ENCODE data around the gene YWHAB. TPM values are rescaled to one million over a fixed set of nuclear protein-coding genes. Genes with fewer than 3 reads are reported as not detected.

The YWHAB gene
- total and polyA plus RNA-seq, 2 of the 4 experiments (the other 2 are of a cell fraction) = 78.0 to 102 TPM

GRCh38 chr20:44938637-44939036 is 53.1 kb downstream of the YWHAB start:
- H3K18ac ChIP-seq (ENCODE audit: low read depth, low read length) = no peak overlapping the region
- H2AK9ac ChIP-seq (replicated peaks; ENCODE audit: low read depth, low read length, poor library complexity) = no peak overlapping the region
- no peak overlapping the region for H2AK5ac ChIP-seq (ENCODE audit: low read depth, low read length)
- H2BK120ac ChIP-seq (ENCODE audit: low read depth, low read length) = no peak overlapping the region
- ATAC-seq (ENCODE audit: low read depth) = no peak
- no peak overlapping the region for H4K91ac ChIP-seq (ENCODE audit: insufficient read depth, low read depth, low read length)
- H2AFZ ChIP-seq (replicated peaks; ENCODE audit: low read length, poor library complexity) = no peak overlapping the region
- no peak overlapping the region for H2BK15ac ChIP-seq (ENCODE audit: low read depth, low read length)
- CTCF ChIA-PET = no interaction called here
- BruUV-seq (replicated peaks) = no TSS peak
- H2BK20ac ChIP-seq (ENCODE audit: low read depth, low read length) = no peak overlapping the region
- POLR2A ChIA-PET (ENCODE audit: unreplicated experiment) = no interaction called here
- no peak overlapping the region for H3K4me3 ChIP-seq (ENCODE audit: insufficient read depth, low read depth, low read length)
- H3K36me3 ChIP-seq (ENCODE audit: control insufficient read depth, insufficient read depth, low read length) = peaks cover 53% of the 10 kb centered on the region
- DNase-seq = no peak
- H3K4me1 ChIP-seq (ENCODE audit: control insufficient read depth, insufficient read depth, low read length) = no peaks in the 10 kb centered on the region
- 83% methylated on average over 1 of the region's 9 CpGs; no CpG with 5 or more reads in 1 of the 2 experiments for WGBS, 2 experiments (ENCODE audit: extremely low coverage in 2 of 2, insufficient read length in 1 of 2)
- H3K23ac ChIP-seq (ENCODE audit: low read depth, low read length) = no peak overlapping the region
- H4K8ac ChIP-seq (ENCODE audit: low read depth in 2 of 2, low read length in 2 of 2) = no peak overlapping the region
- in situ Hi-C loops (cut with MboI; ENCODE audit: low sequenced_read_pairs) = no loop called here
- dilution Hi-C loops (cut with HindIII; ENCODE audit: low sequenced_read_pairs, unreplicated experiment) = no loop called here
- peaks cover 6% of the 10 kb centered on the region; the same call in 1 of the 2 replicates for H3K9me1 ChIP-seq (ENCODE audit: insufficient read depth, low read length)
- H3K79me1 ChIP-seq (ENCODE audit: low read depth in 1 of 2, low read length in 2 of 2) = peaks cover 0 to 4% of the 10 kb centered on the region in 2 experiments; a peak in 1 of 4 replicates
- no peak overlapping the region for H4K5ac ChIP-seq (ENCODE audit: low read depth, low read length)
- H3K9ac ChIP-seq (ENCODE audit: low read depth, low read length) = no peak overlapping the region
- no peak overlapping the region for H2BK5ac ChIP-seq (ENCODE audit: low read depth, low read length, poor library complexity, severe bottlenecking)
- no peak overlapping the region for H3K14ac ChIP-seq (replicated peaks; ENCODE audit: low read depth, low read length)
- intact Hi-C loops (cut with micrococcal nuclease) = no loop called here
- no peak overlapping the region for H3K27ac ChIP-seq (ENCODE audit: insufficient read depth, low read length)
- H4K20me1 ChIP-seq (ENCODE audit: insufficient read depth, low read length) = no peaks in the 10 kb centered on the region
- no peaks in the 10 kb centered on the region for H3K27me3 ChIP-seq (ENCODE audit: control insufficient read depth, insufficient read depth, low read length)
- H3K9me3 ChIP-seq (ENCODE audit: control insufficient read depth, insufficient read depth, low read length) = no peaks in the 10 kb centered on the region
- no peak overlapping the region for H3K56ac ChIP-seq (ENCODE audit: extremely low read depth, insufficient read depth, low read length)
- no peak overlapping the region for H3K4me2 ChIP-seq (ENCODE audit: low read depth, low read length)
- H3K4ac ChIP-seq (ENCODE audit: low read depth, low read length) = no peak overlapping the region
- TF ChIP-seq MAZ (IDR thresholded peaks at IDR 0.05; ENCODE audit: borderline replicate concordance, low read depth, low read length) = no peak
- TF ChIP-seq MXI1 (IDR thresholded peaks at IDR 0.05; ENCODE audit: borderline replicate concordance, low read depth, low read length) = no peak
- TF ChIP-seq CTCF (conservative IDR thresholded peaks at IDR 0.05; ENCODE audit: low read depth, low read length) = no peak
- TF ChIP-seq USF2 (IDR thresholded peaks at IDR 0.05; ENCODE audit: low read depth, low read length) = no peak
- no peak for TF ChIP-seq CEBPB (IDR thresholded peaks at IDR 0.05; ENCODE audit: low read depth, low read length)
- TF ChIP-seq BHLHE40 (IDR thresholded peaks at IDR 0.05; ENCODE audit: low read depth, low read length) = no peak
- TF ChIP-seq ELK1 (IDR thresholded peaks at IDR 0.05; ENCODE audit: borderline replicate concordance, low read depth, low read length) = no peak

All from IMR-90 (cell line).